Measurements from ENCODE around the gene ZNF799. TPM values are rescaled to one million over a fixed set of nuclear protein-coding genes. Genes with fewer than 3 reads are reported as not detected.
"Not testable (repeated sequence)": the region's sequence is repeated elsewhere in the genome, so short reads cannot be mapped to it uniquely, and the experiment has no call there.

Gene ZNF799
- total RNA-seq, result 1 to 10 TPM; 4.1 to 4.6 TPM
- long read RNA-seq, donor 1, partial matches to known transcripts, result 0 of 2 reads
- long read RNA-seq, donor 1, other reads (novel, unspliced or antisense), result 1 of 2 reads
- long read RNA-seq, donor 2, transcript ZNF799-202 (4 exons, 2,583 nt), result major isoform, 8 of 8 reads
- long read RNA-seq, donor 2, partial matches to known transcripts, result 0 of 8 reads
- long read RNA-seq, donor 2, other reads (novel, unspliced or antisense), result 0 of 8 reads

GRCh38 chr19:12400633-12401502, at the start of gene ZNF799:
Gene ZNF799 (minus strand): TSS chr19:12401271. CDS start chr19:12401070, 201 bp downstream.
- intact Hi-C loops (cut with DNase I), result no loop called here
- peak; percentile 99 for DNase-seq (ENCODE audit: low spot score)

- intact Hi-C loops (cut with DNase I), result no loop called here
- DNase-seq (ENCODE audit: low spot score), result no peak
Observed at GRCh38 chr19:12450844-12451243, 49.8 kb upstream of the ZNF799 start.

- intact Hi-C loops (cut with DNase I), result no loop called here
- DNase-seq (ENCODE audit: low spot score), result no peak
Observed at GRCh38 chr19:12448808-12449207, 47.7 kb upstream of the ZNF799 start.

GRCh38 chr19:12440541-12441316, 39.7 kb upstream of the ZNF799 start, which contains the start of gene ZNF443:
Gene ZNF443 (minus strand): TSS chr19:12441021. CDS start chr19:12440914, 107 bp downstream.
- peak; percentile 99 for DNase-seq (ENCODE audit: low spot score)
- intact Hi-C loops (cut with DNase I), result no loop called here

GRCh38 chr19:12439686-12440540, 38.8 kb upstream of the ZNF799 start:
- intact Hi-C loops (cut with DNase I); DNase-seq (ENCODE audit: low spot score): not testable (repeated sequence)

- DNase-seq (ENCODE audit: low spot score); intact Hi-C loops (cut with DNase I): not testable (repeated sequence)
Observed at GRCh38 chr19:12430726-12431299, 29.7 kb upstream of the ZNF799 start.

GRCh38 chr19:12425888-12426274, 24.8 kb upstream of the ZNF799 start:
- intact Hi-C loops (cut with DNase I), result no loop called here
- no peak for DNase-seq (ENCODE audit: low spot score)

GRCh38 chr19:12425236-12425887, 24.3 kb upstream of the ZNF799 start:
- no peak for DNase-seq (ENCODE audit: low spot score)
- intact Hi-C loops (cut with DNase I), result no loop called here

- intact Hi-C loops (cut with DNase I), result not testable (repeated sequence)
Observed at GRCh38 chr19:12417273-12417672, 16.2 kb upstream of the ZNF799 start.

GRCh38 chr19:12411893-12412292, 10.8 kb upstream of the ZNF799 start:
- DNase-seq (ENCODE audit: low spot score), result no peak
- intact Hi-C loops (cut with DNase I), result loop anchor here in 1 of 2 donors (2.0 kb wide), 1 partner anchor 31 kb away; no protein-coding TSS in a partner anchor

More at GRCh38 chr19:12417273-12417672, 16.2 kb upstream of the ZNF799 start:
- not testable (repeated sequence) for DNase-seq (ENCODE audit: low spot score)

GRCh38 chr19:12399901-12400632, 1.0 kb downstream of the ZNF799 start:
- DNase-seq (ENCODE audit: low spot score); intact Hi-C loops (cut with DNase I): not testable (repeated sequence)

- DNase-seq (ENCODE audit: low spot score); intact Hi-C loops (cut with DNase I): not testable (repeated sequence)
Observed at GRCh38 chr19:12391148-12391547, 9.9 kb downstream of the ZNF799 start.

GRCh38 chr19:12386365-12386764, 14.7 kb downstream of the ZNF799 start:
- DNase-seq (ENCODE audit: low spot score); intact Hi-C loops (cut with DNase I): not testable (repeated sequence)

- DNase-seq (ENCODE audit: low spot score), result no peak
- intact Hi-C loops (cut with DNase I), result loop anchor here in 1 of 2 donors (5.0 kb wide), 1 partner anchor 522 kb away; no protein-coding TSS in a partner anchor
Observed at GRCh38 chr19:12380444-12380737, 20.7 kb downstream of the ZNF799 start.

GRCh38 chr19:12379732-12380443, 21.2 kb downstream of the ZNF799 start:
- no peak for DNase-seq (ENCODE audit: low spot score)
- intact Hi-C loops (cut with DNase I), result loop anchor here in 1 of 2 donors (5.0 kb wide), 1 partner anchor 522 kb away; no protein-coding TSS in a partner anchor

GRCh38 chr19:12374026-12374425, 27.0 kb downstream of the ZNF799 start:
- no peak for DNase-seq (ENCODE audit: low spot score)
- intact Hi-C loops (cut with DNase I), result no loop called here

All from posterior vena cava (tissue), 2 donors.